SK-N-SH (cell line): ENCODE data around the gene PCED1B. TPM values are rescaled to one million over a fixed set of nuclear protein-coding genes. Genes with fewer than 3 reads are reported as not detected.

Experiments used
- CTCF ChIA-PET: fragments of 300-600, 350-600 bp; formaldehyde crosslinking; extraction: SDS; loops from one replicate; lab custom pipeline; 2021; lab: Yijun Ruan, JAX
- POLR2A ChIA-PET: fragments of 350-600 bp; sonication (Branson Sonifier 250); formaldehyde crosslinking; extraction: SDS; loops from one replicate; lab custom pipeline; 2020; ENCODE audit warnings: antibody characterized with exemption, inconsistent platforms; lab: Yijun Ruan, JAX
- DNase-seq: peaks from one replicate; pipeline ENCODE4 v3.0.0; 2012
- H2AFZ ChIP-seq: fragments of 200-600 bp; sonication (generic); 2 replicates; pipeline ENCODE4 v1.8.1; 2016; ENCODE audit warnings: antibody characterized with exemption, mild to moderate bottlenecking, low read depth
- H3F3A ChIP-seq: fragments of 200-600 bp; sonication (generic); replicated peaks from 2 replicates; pipeline ENCODE3; 2016; ENCODE audit warnings: antibody characterized with exemption, mild to moderate bottlenecking; ENCODE audit not compliant: insufficient read depth
- H3K27ac ChIP-seq, 2 experiments: fragments of 200-500 bp in 1 of 2; fragments of 200-600 bp in 1 of 2; sonication (Bioruptor generic) in 1 of 2; sonication (generic), shearing (Covaris generic) in 1 of 2; 2 replicates each; pipeline versions ENCODE4 v1.5.1 to v1.6.1; 2014 to 2016; ENCODE audit warnings: low read depth in 2 of 2, inconsistent platforms in 1 of 2, low read length in 1 of 2, mild to moderate bottlenecking in 1 of 2, mixed read lengths in 1 of 2
- H3K27me3 ChIP-seq: fragments of 200-600 bp; sonication (generic), shearing (Covaris generic); 2 replicates; pipeline ENCODE4 v1.6.1; 2016; ENCODE audit warnings: mixed run types; ENCODE audit not compliant: insufficient read depth
- H3K36me3 ChIP-seq, 2 experiments: fragments of 200-500 bp in 1 of 2; fragments of 200-600 bp in 1 of 2; sonication (Bioruptor generic) in 1 of 2; sonication (generic) in 1 of 2; replicated peaks in 1 of 2; 2 replicates each; pipeline versions ENCODE3 to v1.5.1; 2014 to 2016; ENCODE audit warnings: low read length in 1 of 2, mild to moderate bottlenecking in 1 of 2; ENCODE audit not compliant: insufficient read depth in 2 of 2, control insufficient read depth in 1 of 2
- H3K4me1 ChIP-seq, 2 experiments: fragments of 200-500 bp in 1 of 2; fragments of 200-600 bp in 1 of 2; sonication (Bioruptor generic) in 1 of 2; sonication (generic), shearing (Covaris generic) in 1 of 2; 2 replicates each; pipeline versions ENCODE4 v1.5.1 to v1.6.1; 2014 to 2016; ENCODE audit warnings: low read depth in 1 of 2, low read length in 1 of 2, mixed run types in 1 of 2; ENCODE audit not compliant: insufficient read depth in 2 of 2, control insufficient read depth in 1 of 2
- H3K4me2 ChIP-seq: fragments of 200-600 bp; sonication (generic), shearing (Covaris generic); 2 replicates; pipeline ENCODE4 v1.6.1; 2017; ENCODE audit warnings: mixed run types
- H3K4me3 ChIP-seq, 2 experiments: fragments of 200-500 bp in 1 of 2; fragments of 200-600 bp in 1 of 2; sonication (Bioruptor generic) in 1 of 2; sonication (generic), shearing (Covaris generic) in 1 of 2; 2 replicates each; pipeline versions ENCODE4 v1.5.1 to v1.8.1; 2014 to 2016; ENCODE audit warnings: low read depth in 2 of 2, inconsistent platforms in 1 of 2, low read length in 1 of 2, mild to moderate bottlenecking in 1 of 2, mixed read lengths in 1 of 2, moderate library complexity in 1 of 2
- H3K79me2 ChIP-seq: fragments of 200-600 bp; sonication (generic); 2 replicates; pipeline ENCODE4 v1.8.1; 2017; ENCODE audit warnings: mild to moderate bottlenecking; ENCODE audit not compliant: insufficient read depth
- H3K9ac ChIP-seq: fragments of 200-600 bp; sonication (generic); 2 replicates; pipeline ENCODE4 v1.6.1; 2017; ENCODE audit warnings: mixed run types
- H3K9me2 ChIP-seq: fragments of 200-600 bp; sonication (generic); 2 replicates; pipeline ENCODE4 v1.6.1; 2017; ENCODE audit warnings: mixed run types
- H3K9me3 ChIP-seq: fragments of 200-600 bp; sonication (generic); 2 replicates; pipeline ENCODE4 v1.6.1; 2017; ENCODE audit warnings: mixed run types, mild to moderate bottlenecking, moderate library complexity
- H4K20me1 ChIP-seq: fragments of 200-600 bp; sonication (generic); 2 replicates; pipeline ENCODE4 v1.6.1; 2017; ENCODE audit warnings: mild to moderate bottlenecking, mixed run types; ENCODE audit not compliant: insufficient read depth
- EP300 ChIP-seq, 2 experiments: IDR thresholded peaks; 2 replicates each; pipeline versions ENCODE4 v1.4.0 to v1.6.1; 2012; ENCODE audit warnings: borderline replicate concordance in 1 of 2, low read depth in 1 of 2, low read length in 1 of 2
- MEF2A ChIP-seq: IDR thresholded peaks from 2 replicates; pipeline ENCODE4 v1.4.0; 2012; ENCODE audit warnings: low read depth, borderline replicate concordance
- POLR2AphosphoS5 ChIP-seq: IDR thresholded peaks from 2 replicates; pipeline ENCODE4 v1.6.1; 2012; ENCODE audit warnings: low read depth, low read length
- RAD21 ChIP-seq: IDR thresholded peaks from 2 replicates; pipeline ENCODE4 v1.6.1; 2012; ENCODE audit warnings: mild to moderate bottlenecking, low read length
- RCOR1 ChIP-seq: fragments of 150-350 bp; IDR thresholded peaks from 2 replicates; pipeline ENCODE4 v1.6.1; 2017; ENCODE audit warnings: antibody characterized with exemption, low read length
- RFX5 ChIP-seq: IDR thresholded peaks from 2 replicates; pipeline ENCODE4 v1.6.1; 2012; ENCODE audit warnings: mild to moderate bottlenecking, improper control_type of control experiment, low read length
- RXRA ChIP-seq: IDR thresholded peaks from 2 replicates; pipeline ENCODE4 v1.4.0; 2012; ENCODE audit warnings: low read depth, mild to moderate bottlenecking, borderline replicate concordance
- TAF1 ChIP-seq: IDR thresholded peaks from 2 replicates; pipeline ENCODE4 v1.6.1; 2012; ENCODE audit warnings: low read depth, mild to moderate bottlenecking, low read length, moderate library complexity, borderline replicate concordance
- TCF12 ChIP-seq: IDR thresholded peaks from 2 replicates; pipeline ENCODE4 v1.4.0; 2012
- YY1 ChIP-seq: IDR thresholded peaks from 2 replicates; pipeline ENCODE4 v1.4.0; 2012; ENCODE audit warnings: low read depth, mild to moderate bottlenecking
- WGBS: methylation state at CpG from one replicate; pipeline ENCODE4 v1.1.6; 2017; ENCODE audit warnings: low lambda C conversion rate; 5-methylcytosine and 5-hydroxymethylcytosine counted together
- polyA plus RNA-seq, 3 experiments: library from polyadenylated mRNA; depleted of rRNA; stranded (reverse); fragments of >200 nt; gene quantifications; 2 replicates each; pipeline ENCODE4 v1.2.3, GENCODE V29; 2012
- TF ChIP-seq, protein P1 (sequence below): fragments of 150-350 bp; IDR thresholded peaks from 2 replicates; pipeline ENCODE4 v1.6.1; 2017; ENCODE audit warnings: antibody characterized with exemption, low read length, low read depth, borderline replicate concordance
- TF ChIP-seq, protein P2 (sequence below): IDR thresholded peaks from 2 replicates; pipeline ENCODE4; 2012
- TF ChIP-seq, protein P3 (sequence below): IDR thresholded peaks from 2 replicates; pipeline ENCODE4 v1.6.1; 2012; ENCODE audit warnings: mild to moderate bottlenecking, low read depth, low read length, moderate library complexity
- TF ChIP-seq, protein P4 (sequence below): fragments of 200-600 bp; sonication (generic); IDR thresholded peaks from 2 replicates; pipeline ENCODE4 v1.6.1; 2017; ENCODE audit warnings: antibody characterized with exemption, mild to moderate bottlenecking, moderate library complexity
- TF ChIP-seq, protein P5 (sequence below): IDR thresholded peaks from 2 replicates; pipeline ENCODE4 v1.4.0; 2012; ENCODE audit warnings: low read depth

Gene PCED1B
- polyA plus RNA-seq, 1 of the 3 experiments (the other 2 are of a cell fraction), result 0.21 TPM

DNA sequence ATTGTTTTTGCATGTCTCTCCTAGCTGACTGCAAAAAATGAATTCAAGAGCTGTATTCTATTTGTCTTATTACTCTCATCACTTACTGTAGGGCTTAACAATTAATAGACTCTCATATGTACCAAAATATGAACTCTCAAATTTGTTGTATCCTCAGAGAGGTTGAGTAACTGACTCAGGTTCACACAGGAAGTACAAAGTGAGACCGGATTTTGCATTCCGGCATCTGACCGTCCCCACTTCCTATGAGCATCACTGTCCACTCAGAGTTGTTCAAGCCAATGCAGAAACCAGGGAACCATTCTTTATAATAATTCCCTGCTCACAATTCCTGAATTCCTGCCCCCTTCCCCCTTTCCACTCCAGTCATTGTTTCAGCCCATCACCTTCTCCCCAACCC is 113.6 kb downstream of the PCED1B start:
- Histone ChIP-seq H3K27me3 (no peaks in the 10 kb centered on the region), H3K4me3 (no peak overlapping the region), H3K27ac (no peak overlapping the region), H4K20me1 (no peaks in the 10 kb centered on the region), H3F3A (no peaks in the 10 kb centered on the region), H3K79me2 (no peaks in the 10 kb centered on the region), H3K9me2 (no peaks in the 10 kb centered on the region), H3K4me1 (0 out of 4 replicates have a peak, but pooled peaks cover 0 to 7% of the 10 kb centered on the region in 2 experiments), H2AFZ (no peak overlapping the region), H3K9me3 (no peaks in the 10 kb centered on the region), H3K4me2 (no peak overlapping the region), H3K36me3 (no peaks in the 10 kb centered on the region), H3K9ac (no peak overlapping the region)
- TF ChIP-seq MEF2A (no peak), RCOR1 (no peak), EP300 (IDR thresholded peaks at IDR 0.05; ENCODE audit: borderline replicate concordance in 1 of 2, low read depth in 1 of 2, low read length in 1 of 2) (no peak), TAF1 (no peak), RXRA (no peak), RFX5 (no peak), TCF12 (no peak), RAD21 (no peak), YY1 (no peak), POLR2AphosphoS5 (no peak)
- TF ChIP-seq, protein P1, sequence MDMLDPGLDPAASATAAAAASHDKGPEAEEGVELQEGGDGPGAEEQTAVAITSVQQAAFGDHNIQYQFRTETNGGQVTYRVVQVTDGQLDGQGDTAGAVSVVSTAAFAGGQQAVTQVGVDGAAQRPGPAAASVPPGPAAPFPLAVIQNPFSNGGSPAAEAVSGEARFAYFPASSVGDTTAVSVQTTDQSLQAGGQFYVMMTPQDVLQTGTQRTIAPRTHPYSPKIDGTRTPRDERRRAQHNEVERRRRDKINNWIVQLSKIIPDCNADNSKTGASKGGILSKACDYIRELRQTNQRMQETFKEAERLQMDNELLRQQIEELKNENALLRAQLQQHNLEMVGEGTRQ, result no peak
- TF ChIP-seq, protein P2, sequence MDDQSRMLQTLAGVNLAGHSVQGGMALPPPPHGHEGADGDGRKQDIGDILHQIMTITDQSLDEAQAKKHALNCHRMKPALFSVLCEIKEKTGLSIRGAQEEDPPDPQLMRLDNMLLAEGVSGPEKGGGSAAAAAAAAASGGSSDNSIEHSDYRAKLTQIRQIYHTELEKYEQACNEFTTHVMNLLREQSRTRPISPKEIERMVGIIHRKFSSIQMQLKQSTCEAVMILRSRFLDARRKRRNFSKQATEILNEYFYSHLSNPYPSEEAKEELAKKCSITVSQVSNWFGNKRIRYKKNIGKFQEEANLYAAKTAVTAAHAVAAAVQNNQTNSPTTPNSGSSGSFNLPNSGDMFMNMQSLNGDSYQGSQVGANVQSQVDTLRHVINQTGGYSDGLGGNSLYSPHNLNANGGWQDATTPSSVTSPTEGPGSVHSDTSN, result no peak
- TF ChIP-seq, protein P3, sequence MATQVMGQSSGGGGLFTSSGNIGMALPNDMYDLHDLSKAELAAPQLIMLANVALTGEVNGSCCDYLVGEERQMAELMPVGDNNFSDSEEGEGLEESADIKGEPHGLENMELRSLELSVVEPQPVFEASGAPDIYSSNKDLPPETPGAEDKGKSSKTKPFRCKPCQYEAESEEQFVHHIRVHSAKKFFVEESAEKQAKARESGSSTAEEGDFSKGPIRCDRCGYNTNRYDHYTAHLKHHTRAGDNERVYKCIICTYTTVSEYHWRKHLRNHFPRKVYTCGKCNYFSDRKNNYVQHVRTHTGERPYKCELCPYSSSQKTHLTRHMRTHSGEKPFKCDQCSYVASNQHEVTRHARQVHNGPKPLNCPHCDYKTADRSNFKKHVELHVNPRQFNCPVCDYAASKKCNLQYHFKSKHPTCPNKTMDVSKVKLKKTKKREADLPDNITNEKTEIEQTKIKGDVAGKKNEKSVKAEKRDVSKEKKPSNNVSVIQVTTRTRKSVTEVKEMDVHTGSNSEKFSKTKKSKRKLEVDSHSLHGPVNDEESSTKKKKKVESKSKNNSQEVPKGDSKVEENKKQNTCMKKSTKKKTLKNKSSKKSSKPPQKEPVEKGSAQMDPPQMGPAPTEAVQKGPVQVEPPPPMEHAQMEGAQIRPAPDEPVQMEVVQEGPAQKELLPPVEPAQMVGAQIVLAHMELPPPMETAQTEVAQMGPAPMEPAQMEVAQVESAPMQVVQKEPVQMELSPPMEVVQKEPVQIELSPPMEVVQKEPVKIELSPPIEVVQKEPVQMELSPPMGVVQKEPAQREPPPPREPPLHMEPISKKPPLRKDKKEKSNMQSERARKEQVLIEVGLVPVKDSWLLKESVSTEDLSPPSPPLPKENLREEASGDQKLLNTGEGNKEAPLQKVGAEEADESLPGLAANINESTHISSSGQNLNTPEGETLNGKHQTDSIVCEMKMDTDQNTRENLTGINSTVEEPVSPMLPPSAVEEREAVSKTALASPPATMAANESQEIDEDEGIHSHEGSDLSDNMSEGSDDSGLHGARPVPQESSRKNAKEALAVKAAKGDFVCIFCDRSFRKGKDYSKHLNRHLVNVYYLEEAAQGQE, result no peak
- TF ChIP-seq, protein P4, sequence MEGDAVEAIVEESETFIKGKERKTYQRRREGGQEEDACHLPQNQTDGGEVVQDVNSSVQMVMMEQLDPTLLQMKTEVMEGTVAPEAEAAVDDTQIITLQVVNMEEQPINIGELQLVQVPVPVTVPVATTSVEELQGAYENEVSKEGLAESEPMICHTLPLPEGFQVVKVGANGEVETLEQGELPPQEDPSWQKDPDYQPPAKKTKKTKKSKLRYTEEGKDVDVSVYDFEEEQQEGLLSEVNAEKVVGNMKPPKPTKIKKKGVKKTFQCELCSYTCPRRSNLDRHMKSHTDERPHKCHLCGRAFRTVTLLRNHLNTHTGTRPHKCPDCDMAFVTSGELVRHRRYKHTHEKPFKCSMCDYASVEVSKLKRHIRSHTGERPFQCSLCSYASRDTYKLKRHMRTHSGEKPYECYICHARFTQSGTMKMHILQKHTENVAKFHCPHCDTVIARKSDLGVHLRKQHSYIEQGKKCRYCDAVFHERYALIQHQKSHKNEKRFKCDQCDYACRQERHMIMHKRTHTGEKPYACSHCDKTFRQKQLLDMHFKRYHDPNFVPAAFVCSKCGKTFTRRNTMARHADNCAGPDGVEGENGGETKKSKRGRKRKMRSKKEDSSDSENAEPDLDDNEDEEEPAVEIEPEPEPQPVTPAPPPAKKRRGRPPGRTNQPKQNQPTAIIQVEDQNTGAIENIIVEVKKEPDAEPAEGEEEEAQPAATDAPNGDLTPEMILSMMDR, result no peak
- TF ChIP-seq, protein P5, sequence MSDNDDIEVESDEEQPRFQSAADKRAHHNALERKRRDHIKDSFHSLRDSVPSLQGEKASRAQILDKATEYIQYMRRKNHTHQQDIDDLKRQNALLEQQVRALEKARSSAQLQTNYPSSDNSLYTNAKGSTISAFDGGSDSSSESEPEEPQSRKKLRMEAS, result no peak
- WGBS, result 18% methylated on average over 3 of the region's 3 CpGs
- DNase-seq, result no peak
- POLR2A ChIA-PET, result no interaction called here
- CTCF ChIA-PET, result no interaction called here
